B cell (primary cell): ENCODE data around the gene TRIM2.

Experiments
- CTCF ChIP-seq: fragments of 200-600 bp; IDR thresholded peaks from one replicate; pipeline ENCODE4 v1.8.0; 2022; ENCODE audit warnings: antibody characterized with exemption, mild to moderate bottlenecking
- EZH2 ChIP-seq: IDR thresholded peaks from 2 replicates; pipeline ENCODE4 v1.6.1; 2012; ENCODE audit warnings: borderline replicate concordance, low read depth, mild to moderate bottlenecking, moderate library complexity, low read length; ENCODE audit not compliant: insufficient read depth, poor library complexity, severe bottlenecking

- TF ChIP-seq CTCF (no peak), EZH2 (no peak)
Measured at GRCh38 chr4:153238135-153238919, 34.1 kb downstream of the TRIM2 start.
